Measurements from ENCODE around the gene CTBP2.
A peak's percentile ranks its signal among the peaks of the same experiment; 100 is the strongest.

DNA sequence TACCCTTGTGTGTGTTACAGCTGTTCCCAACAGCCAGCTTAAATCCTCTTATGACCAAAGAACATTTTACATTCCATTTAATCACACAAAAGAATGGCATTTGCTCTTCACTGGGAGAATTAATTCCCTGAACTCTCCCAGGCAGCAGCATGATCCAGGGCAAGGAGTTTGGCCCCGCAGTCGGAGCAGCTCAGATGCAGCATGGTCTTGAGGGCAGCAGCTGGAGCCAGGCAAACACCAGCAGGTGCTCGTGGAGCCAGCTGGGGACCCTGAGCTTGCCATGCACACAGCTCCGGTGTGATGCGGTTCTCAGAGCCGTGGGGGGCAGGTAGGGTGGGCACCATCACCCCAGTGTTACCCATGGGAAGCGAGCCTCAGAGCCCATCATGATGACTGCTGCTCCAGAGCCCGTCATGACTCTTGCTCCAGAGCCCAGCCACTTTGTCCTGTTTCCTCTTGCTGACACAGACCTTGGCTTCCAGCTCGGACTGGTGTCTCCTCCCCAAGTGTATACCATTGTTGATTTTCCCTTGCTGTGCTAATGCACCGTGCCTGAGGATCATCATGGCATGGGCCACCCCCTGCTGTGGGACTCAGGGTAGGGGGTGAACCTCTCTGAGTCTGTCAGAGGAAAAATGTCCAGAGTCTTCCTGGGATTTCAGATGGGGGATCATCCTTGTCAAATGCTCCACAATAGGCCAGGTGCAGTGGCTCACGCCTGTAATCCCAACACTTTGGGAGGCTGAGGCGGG, 142.6 kb downstream of the CTBP2 start:
- TF ChIP-seq CTCF (IDR thresholded peaks at IDR 0.05 in 8 of 11, conservative IDR thresholded peaks at IDR 0.05 in 3 of 11) (no peak), POLR2AphosphoS5 (IDR thresholded peaks at IDR 0.05) (peak in 1 of 3 donors; percentile 29)

All from spleen (tissue), 7 donors.